K562 (cell line): ENCODE results near the gene FOXS1. TPM values are rescaled to one million over a fixed set of nuclear protein-coding genes. Genes with fewer than 3 reads are reported as not detected.

Experiments
- BACH1 ChIP-seq: fragments of 200-800 bp; sonication (Bioruptor generic); IDR thresholded peaks from 2 replicates; pipeline ENCODE4 v1.6.1; 2016; ENCODE audit warnings: missing genetic modification characterization, missing compliant biosample characterization
- LCOR ChIP-seq: sonication (generic); formaldehyde crosslinking; IDR thresholded peaks from 2 replicates; pipeline ENCODE4 v1.8.0; 2022; ENCODE audit warnings: mild to moderate bottlenecking, missing genetic modification reagents
- PML ChIP-seq: IDR thresholded peaks from 2 replicates; pipeline ENCODE4 v1.6.1; 2012; ENCODE audit warnings: low read length, inconsistent platforms
- RBFOX2 ChIP-seq: fragments of 200-400 bp; formaldehyde crosslinking; IDR thresholded peaks from 2 replicates; pipeline ENCODE4 v1.6.1; 2017; ENCODE audit warnings: low read depth, mild to moderate bottlenecking, low read length, moderate library complexity
- SMAD3 ChIP-seq: fragments of 450-650 bp; formaldehyde crosslinking; conservative IDR thresholded peaks from 2 replicates; pipeline ENCODE4 v1.4.0; 2020; ENCODE audit warnings: mild to moderate bottlenecking
- SRSF9 ChIP-seq: fragments of 200-400 bp; formaldehyde crosslinking; IDR thresholded peaks from 2 replicates; pipeline ENCODE4 v1.6.1; 2017; ENCODE audit warnings: low read depth, low read length, borderline replicate concordance
- SUPT5H ChIP-seq: fragments of 450-650 bp; IDR thresholded peaks from 2 replicates; pipeline ENCODE4 v1.6.1; 2016
- TGIF2 ChIP-seq: sonication (generic); formaldehyde crosslinking; IDR thresholded peaks from 2 replicates; pipeline ENCODE4 v1.8.1; 2022; ENCODE audit warnings: mild to moderate bottlenecking, missing genetic modification reagents, moderate library complexity
- ZFP1 ChIP-seq: fragments of 450-650 bp; formaldehyde crosslinking; IDR thresholded peaks from 2 replicates; pipeline ENCODE4 v1.4.0; 2020; ENCODE audit warnings: mild to moderate bottlenecking, mixed read lengths
- ZNF253 ChIP-seq: fragments of 250-450 bp; sonication (Bioruptor Pico); conservative IDR thresholded peaks from 2 replicates; pipeline ENCODE4 v1.6.1; 2021; ENCODE audit warnings: mild to moderate bottlenecking
- polyA plus RNA-seq, 8 experiments: library from polyadenylated mRNA; depleted of rRNA in 4 of 8; stranded (reverse) in 5 of 8; unstranded in 3 of 8; fragments of >200 nt; fragmentation: Nextera tagmentation in 2 of 8; fragmentation: Illumina TruSeq in 1 of 8; extraction: Ambion mirVana in 2 of 8; extraction: Trizol in 1 of 8; gene quantifications; 2 replicates each; pipeline versions ENCODE4 v1.2.1 to v1.2.3, GENCODE V29; 2011 to 2014; ENCODE audit warnings: inconsistent platforms in 1 of 8, missing spikeins in 1 of 8
- total RNA-seq, 7 experiments: library from RNA; depleted of rRNA in 6 of 7; stranded (reverse); fragments of >200 nt in 6 of 7; fragmentation: Illumina TruSeq in 2 of 7; extraction: Trizol in 2 of 7; gene quantifications; 2 replicates each; pipeline versions ENCODE4 v1.2.1 to v1.2.3, GENCODE V29; 2011 to 2021; ENCODE audit warnings: low replicate concordance in 1 of 7
- TF ChIP-seq, protein P1 (sequence below): fragments of 450-650 bp; formaldehyde crosslinking; IDR thresholded peaks from 2 replicates; pipeline ENCODE4 v1.4.0; 2020; ENCODE audit warnings: mild to moderate bottlenecking, moderate library complexity
- TF ChIP-seq, protein P2 (sequence below): fragments of 450-650 bp; IDR thresholded peaks from 2 replicates; pipeline ENCODE4 v1.6.1; 2016; ENCODE audit warnings: mild to moderate bottlenecking, moderate library complexity
- TF ChIP-seq, protein P3 (sequence below): IDR thresholded peaks from 2 replicates; pipeline ENCODE4 v1.6.1; 2014; ENCODE audit warnings: antibody characterized with exemption

Gene FOXS1
- total and polyA plus RNA-seq, 9 of the 15 experiments (the other 6 are each of a cell fraction or from before 2014, with no cell fraction given), result not detected

DNA sequence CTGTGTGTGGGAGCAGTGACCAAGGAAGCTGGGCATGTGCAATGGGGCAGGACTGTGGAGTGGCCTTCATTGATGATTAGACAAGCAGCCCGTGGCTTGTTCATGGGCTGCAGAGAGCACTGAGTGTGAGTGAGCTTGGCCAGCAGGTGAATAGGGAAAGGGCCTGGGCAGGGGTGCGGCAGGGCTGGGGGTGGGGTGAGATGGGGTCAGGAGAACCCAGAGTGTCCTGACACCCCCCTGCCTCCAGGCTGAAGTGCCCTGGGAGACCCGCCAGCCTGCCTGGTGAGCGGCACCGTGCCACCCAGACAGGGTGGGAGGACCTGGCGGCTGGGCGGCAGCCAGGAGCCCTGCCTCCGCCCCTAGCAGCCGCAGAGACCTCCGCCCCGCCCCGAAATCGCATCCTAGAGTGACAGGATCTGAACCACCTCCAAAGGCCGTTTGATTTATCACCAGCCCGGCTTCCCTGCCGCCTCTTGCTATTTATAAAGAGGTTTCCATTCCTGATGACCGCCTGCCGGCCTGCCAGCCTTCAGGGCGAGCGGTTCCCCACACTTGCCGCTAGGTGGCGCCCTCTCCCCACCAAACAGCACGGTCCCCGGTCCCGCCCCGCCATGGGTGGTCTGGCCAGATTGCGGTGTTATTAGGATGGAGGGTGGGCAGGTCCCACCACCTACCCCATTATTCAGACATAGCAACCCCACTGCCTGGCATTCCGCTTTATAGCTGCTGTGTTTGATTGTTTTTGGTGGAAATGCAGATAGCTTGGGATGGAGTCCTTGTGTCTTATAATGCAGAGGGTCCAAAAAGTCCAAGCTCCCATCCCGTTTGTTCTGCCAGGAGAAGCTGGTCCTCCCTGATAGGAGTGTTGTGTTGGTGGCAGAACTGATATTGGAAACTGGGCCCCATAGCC is 22.7 kb downstream of the FOXS1 start (continued):
- no peak for TF ChIP-seq ZFP1 (CRISPR knock-in tag)
- TF ChIP-seq, protein P1, sequence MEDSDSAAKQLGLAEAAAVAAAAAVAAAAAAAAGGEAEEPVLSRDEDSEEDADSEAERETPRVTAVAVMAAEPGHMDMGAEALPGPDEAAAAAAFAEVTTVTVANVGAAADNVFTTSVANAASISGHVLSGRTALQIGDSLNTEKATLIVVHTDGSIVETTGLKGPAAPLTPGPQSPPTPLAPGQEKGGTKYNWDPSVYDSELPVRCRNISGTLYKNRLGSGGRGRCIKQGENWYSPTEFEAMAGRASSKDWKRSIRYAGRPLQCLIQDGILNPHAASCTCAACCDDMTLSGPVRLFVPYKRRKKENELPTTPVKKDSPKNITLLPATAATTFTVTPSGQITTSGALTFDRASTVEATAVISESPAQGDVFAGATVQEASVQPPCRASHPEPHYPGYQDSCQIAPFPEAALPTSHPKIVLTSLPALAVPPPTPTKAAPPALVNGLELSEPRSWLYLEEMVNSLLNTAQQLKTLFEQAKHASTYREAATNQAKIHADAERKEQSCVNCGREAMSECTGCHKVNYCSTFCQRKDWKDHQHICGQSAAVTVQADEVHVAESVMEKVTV (CRISPR knock-in tag), result peak; percentile 86
- TF ChIP-seq SUPT5H, result no peak
- no peak for TF ChIP-seq SRSF9
- TF ChIP-seq, protein P2, sequence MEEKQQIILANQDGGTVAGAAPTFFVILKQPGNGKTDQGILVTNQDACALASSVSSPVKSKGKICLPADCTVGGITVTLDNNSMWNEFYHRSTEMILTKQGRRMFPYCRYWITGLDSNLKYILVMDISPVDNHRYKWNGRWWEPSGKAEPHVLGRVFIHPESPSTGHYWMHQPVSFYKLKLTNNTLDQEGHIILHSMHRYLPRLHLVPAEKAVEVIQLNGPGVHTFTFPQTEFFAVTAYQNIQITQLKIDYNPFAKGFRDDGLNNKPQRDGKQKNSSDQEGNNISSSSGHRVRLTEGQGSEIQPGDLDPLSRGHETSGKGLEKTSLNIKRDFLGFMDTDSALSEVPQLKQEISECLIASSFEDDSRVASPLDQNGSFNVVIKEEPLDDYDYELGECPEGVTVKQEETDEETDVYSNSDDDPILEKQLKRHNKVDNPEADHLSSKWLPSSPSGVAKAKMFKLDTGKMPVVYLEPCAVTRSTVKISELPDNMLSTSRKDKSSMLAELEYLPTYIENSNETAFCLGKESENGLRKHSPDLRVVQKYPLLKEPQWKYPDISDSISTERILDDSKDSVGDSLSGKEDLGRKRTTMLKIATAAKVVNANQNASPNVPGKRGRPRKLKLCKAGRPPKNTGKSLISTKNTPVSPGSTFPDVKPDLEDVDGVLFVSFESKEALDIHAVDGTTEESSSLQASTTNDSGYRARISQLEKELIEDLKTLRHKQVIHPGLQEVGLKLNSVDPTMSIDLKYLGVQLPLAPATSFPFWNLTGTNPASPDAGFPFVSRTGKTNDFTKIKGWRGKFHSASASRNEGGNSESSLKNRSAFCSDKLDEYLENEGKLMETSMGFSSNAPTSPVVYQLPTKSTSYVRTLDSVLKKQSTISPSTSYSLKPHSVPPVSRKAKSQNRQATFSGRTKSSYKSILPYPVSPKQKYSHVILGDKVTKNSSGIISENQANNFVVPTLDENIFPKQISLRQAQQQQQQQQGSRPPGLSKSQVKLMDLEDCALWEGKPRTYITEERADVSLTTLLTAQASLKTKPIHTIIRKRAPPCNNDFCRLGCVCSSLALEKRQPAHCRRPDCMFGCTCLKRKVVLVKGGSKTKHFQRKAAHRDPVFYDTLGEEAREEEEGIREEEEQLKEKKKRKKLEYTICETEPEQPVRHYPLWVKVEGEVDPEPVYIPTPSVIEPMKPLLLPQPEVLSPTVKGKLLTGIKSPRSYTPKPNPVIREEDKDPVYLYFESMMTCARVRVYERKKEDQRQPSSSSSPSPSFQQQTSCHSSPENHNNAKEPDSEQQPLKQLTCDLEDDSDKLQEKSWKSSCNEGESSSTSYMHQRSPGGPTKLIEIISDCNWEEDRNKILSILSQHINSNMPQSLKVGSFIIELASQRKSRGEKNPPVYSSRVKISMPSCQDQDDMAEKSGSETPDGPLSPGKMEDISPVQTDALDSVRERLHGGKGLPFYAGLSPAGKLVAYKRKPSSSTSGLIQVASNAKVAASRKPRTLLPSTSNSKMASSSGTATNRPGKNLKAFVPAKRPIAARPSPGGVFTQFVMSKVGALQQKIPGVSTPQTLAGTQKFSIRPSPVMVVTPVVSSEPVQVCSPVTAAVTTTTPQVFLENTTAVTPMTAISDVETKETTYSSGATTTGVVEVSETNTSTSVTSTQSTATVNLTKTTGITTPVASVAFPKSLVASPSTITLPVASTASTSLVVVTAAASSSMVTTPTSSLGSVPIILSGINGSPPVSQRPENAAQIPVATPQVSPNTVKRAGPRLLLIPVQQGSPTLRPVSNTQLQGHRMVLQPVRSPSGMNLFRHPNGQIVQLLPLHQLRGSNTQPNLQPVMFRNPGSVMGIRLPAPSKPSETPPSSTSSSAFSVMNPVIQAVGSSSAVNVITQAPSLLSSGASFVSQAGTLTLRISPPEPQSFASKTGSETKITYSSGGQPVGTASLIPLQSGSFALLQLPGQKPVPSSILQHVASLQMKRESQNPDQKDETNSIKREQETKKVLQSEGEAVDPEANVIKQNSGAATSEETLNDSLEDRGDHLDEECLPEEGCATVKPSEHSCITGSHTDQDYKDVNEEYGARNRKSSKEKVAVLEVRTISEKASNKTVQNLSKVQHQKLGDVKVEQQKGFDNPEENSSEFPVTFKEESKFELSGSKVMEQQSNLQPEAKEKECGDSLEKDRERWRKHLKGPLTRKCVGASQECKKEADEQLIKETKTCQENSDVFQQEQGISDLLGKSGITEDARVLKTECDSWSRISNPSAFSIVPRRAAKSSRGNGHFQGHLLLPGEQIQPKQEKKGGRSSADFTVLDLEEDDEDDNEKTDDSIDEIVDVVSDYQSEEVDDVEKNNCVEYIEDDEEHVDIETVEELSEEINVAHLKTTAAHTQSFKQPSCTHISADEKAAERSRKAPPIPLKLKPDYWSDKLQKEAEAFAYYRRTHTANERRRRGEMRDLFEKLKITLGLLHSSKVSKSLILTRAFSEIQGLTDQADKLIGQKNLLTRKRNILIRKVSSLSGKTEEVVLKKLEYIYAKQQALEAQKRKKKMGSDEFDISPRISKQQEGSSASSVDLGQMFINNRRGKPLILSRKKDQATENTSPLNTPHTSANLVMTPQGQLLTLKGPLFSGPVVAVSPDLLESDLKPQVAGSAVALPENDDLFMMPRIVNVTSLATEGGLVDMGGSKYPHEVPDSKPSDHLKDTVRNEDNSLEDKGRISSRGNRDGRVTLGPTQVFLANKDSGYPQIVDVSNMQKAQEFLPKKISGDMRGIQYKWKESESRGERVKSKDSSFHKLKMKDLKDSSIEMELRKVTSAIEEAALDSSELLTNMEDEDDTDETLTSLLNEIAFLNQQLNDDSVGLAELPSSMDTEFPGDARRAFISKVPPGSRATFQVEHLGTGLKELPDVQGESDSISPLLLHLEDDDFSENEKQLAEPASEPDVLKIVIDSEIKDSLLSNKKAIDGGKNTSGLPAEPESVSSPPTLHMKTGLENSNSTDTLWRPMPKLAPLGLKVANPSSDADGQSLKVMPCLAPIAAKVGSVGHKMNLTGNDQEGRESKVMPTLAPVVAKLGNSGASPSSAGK, result no peak
- TF ChIP-seq ZNF253 (CRISPR knock-in tag), result no peak
- TF ChIP-seq RBFOX2, result no peak
- no peak for TF ChIP-seq PML
- TF ChIP-seq BACH1, result no peak
- no peak for TF ChIP-seq TGIF2 (CRISPR knock-in tag)
- TF ChIP-seq, protein P3, sequence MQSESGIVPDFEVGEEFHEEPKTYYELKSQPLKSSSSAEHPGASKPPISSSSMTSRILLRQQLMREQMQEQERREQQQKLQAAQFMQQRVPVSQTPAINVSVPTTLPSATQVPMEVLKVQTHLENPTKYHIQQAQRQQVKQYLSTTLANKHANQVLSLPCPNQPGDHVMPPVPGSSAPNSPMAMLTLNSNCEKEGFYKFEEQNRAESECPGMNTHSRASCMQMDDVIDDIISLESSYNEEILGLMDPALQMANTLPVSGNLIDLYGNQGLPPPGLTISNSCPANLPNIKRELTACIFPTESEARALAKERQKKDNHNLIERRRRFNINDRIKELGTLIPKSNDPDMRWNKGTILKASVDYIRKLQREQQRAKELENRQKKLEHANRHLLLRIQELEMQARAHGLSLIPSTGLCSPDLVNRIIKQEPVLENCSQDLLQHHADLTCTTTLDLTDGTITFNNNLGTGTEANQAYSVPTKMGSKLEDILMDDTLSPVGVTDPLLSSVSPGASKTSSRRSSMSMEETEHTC, result no peak
- no peak for TF ChIP-seq SMAD3 (CRISPR knock-in tag)
- no peak for TF ChIP-seq LCOR (CRISPR knock-in tag)
